Eye (tissue), 1 donor: ENCODE data around the gene C1R.
"Not testable (repeated sequence)": the region's sequence is repeated elsewhere in the genome, so short reads cannot be mapped to it uniquely, and the experiment has no call there.

ENCODE experiments used
- DNase-seq: peaks from one replicate; pipeline ENCODE4 v3.0.0-alpha.2; 2015

Gene C1R

GRCh38 chr12:7118881-7119280 is 26.6 kb upstream of the C1R start:
- DNase-seq = no peak

GRCh38 chr12:7117670-7118069 is 25.4 kb upstream of the C1R start:
- DNase-seq = no peak

- DNase-seq = no peak
Measured at GRCh38 chr12:7116916-7117315, 24.7 kb upstream of the C1R start.

GRCh38 chr12:7116196-7116595 is 24.0 kb upstream of the C1R start:
- no peak for DNase-seq

- no peak for DNase-seq
Measured at GRCh38 chr12:7114851-7115250, 22.6 kb upstream of the C1R start.

GRCh38 chr12:7114008-7114407 is 21.8 kb upstream of the C1R start:
- no peak for DNase-seq

- peak; percentile 68 for DNase-seq
Measured at GRCh38 chr12:7113389-7113871, 21.2 kb upstream of the C1R start.

- no peak for DNase-seq
Measured at GRCh38 chr12:7112041-7112440, 19.8 kb upstream of the C1R start.

GRCh38 chr12:7110661-7111060 is 18.4 kb upstream of the C1R start:
- no peak for DNase-seq

- DNase-seq = no peak
Measured at GRCh38 chr12:7109572-7109920, 17.3 kb upstream of the C1R start.

GRCh38 chr12:7108796-7109571 is 16.7 kb upstream of the C1R start, which contains the start of gene C1RL:
Gene C1RL (minus strand): TSS chr12:7109214. CDS start chr12:7109180, 34 bp downstream.
- DNase-seq = peak; percentile 93

GRCh38 chr12:7108003-7108795 is 16.0 kb upstream of the C1R start:
- peak; percentile 78 for DNase-seq

GRCh38 chr12:7107636-7108002 is 15.4 kb upstream of the C1R start:
- DNase-seq = peak; percentile 25

GRCh38 chr12:7107181-7107580 is 14.9 kb upstream of the C1R start:
- DNase-seq = not testable (repeated sequence)

GRCh38 chr12:7106082-7106481 is 13.8 kb upstream of the C1R start:
- DNase-seq = no peak

GRCh38 chr12:7103837-7104584 is 11.8 kb upstream of the C1R start:
- DNase-seq = no peak

- DNase-seq = no peak
Measured at GRCh38 chr12:7102582-7102981, 10.3 kb upstream of the C1R start.

- no peak for DNase-seq
Measured at GRCh38 chr12:7101694-7102131, 9.5 kb upstream of the C1R start.

- no peak for DNase-seq
Measured at GRCh38 chr12:7101047-7101693, 8.9 kb upstream of the C1R start.

- no peak for DNase-seq
Measured at GRCh38 chr12:7100239-7100638, 8.0 kb upstream of the C1R start.

- DNase-seq = no peak
Measured at GRCh38 chr12:7099290-7099996, 7.2 kb upstream of the C1R start.

GRCh38 chr12:7096979-7097378 is 4.7 kb upstream of the C1R start:
- no peak for DNase-seq
